Measurements from ENCODE around the gene OSBPL7. TPM values are rescaled to one million over a fixed set of nuclear protein-coding genes. Genes with fewer than 3 reads are reported as not detected.

OSBPL7 gene
- total RNA-seq, 1 donor from 2014 or later = 30.0 TPM

DNA sequence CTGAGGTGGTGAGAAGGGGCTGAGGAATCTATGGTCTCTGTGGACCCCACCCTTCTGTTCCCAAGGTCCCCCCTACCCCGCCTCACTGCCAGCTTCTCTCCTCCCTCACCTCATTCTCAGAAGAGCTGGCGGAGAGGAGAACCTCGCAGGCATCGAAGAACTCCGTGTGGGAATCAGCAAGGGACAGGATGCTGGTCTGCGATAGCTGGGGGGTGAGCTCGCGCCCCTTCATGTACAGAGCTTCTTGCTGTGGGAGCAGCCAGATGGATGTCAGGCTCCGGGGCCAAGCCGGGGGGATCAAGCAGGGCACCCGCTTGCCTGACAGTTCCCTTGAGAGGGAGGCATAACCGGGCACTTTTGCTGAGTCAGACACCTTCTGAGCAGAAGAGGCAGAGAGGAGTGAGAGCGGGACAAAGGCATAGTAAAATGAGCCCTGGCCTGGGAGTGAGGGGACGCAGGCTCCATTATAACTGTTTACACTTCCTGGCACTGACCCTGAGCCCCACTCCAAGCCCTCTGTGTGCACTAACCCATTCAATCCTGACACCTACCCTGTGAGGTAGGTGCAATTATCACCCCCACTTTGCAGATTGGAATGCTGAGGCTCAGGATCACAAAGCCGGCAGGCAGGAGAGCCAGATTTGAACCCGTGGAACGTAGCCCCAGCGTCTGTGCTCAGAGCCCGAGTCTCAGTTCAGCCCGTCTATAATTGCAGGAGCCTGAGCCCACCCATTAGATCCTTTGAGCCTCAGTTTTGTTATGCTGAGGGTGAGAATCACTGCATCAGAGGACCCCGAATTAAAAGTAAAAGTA lies 6.3 kb downstream of the OSBPL7 start:
- H3K9me3 Mint-ChIP-seq (ENCODE audit: unreplicated experiment) = no peaks in the 10 kb centered on the region
- TF ChIP-seq, protein P1, sequence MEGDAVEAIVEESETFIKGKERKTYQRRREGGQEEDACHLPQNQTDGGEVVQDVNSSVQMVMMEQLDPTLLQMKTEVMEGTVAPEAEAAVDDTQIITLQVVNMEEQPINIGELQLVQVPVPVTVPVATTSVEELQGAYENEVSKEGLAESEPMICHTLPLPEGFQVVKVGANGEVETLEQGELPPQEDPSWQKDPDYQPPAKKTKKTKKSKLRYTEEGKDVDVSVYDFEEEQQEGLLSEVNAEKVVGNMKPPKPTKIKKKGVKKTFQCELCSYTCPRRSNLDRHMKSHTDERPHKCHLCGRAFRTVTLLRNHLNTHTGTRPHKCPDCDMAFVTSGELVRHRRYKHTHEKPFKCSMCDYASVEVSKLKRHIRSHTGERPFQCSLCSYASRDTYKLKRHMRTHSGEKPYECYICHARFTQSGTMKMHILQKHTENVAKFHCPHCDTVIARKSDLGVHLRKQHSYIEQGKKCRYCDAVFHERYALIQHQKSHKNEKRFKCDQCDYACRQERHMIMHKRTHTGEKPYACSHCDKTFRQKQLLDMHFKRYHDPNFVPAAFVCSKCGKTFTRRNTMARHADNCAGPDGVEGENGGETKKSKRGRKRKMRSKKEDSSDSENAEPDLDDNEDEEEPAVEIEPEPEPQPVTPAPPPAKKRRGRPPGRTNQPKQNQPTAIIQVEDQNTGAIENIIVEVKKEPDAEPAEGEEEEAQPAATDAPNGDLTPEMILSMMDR (IDR thresholded peaks at IDR 0.05; ENCODE audit: partially characterized antibody, unreplicated experiment) = no peak
- H3K27me3 Mint-ChIP-seq (ENCODE audit: unreplicated experiment) = peaks cover 15% of the 10 kb centered on the region
- no peak overlapping the region for H3K27ac Mint-ChIP-seq (ENCODE audit: unreplicated experiment)
- no peak for DNase-seq
- H3K4me3 Mint-ChIP-seq (ENCODE audit: unreplicated experiment) = no peak overlapping the region
- no peaks in the 10 kb centered on the region for H3K4me1 Mint-ChIP-seq (ENCODE audit: low read depth, unreplicated experiment)
- peaks cover 6% of the 10 kb centered on the region for H3K36me3 Mint-ChIP-seq (ENCODE audit: unreplicated experiment)

GRCh38 chr17:47813512-47814031 lies 8.0 kb downstream of the OSBPL7 start:
- H3K4me1 Mint-ChIP-seq (ENCODE audit: low read depth, unreplicated experiment) = no peaks in the 10 kb centered on the region
- TF ChIP-seq, protein P1 (IDR thresholded peaks at IDR 0.05; ENCODE audit: partially characterized antibody, unreplicated experiment) = no peak
- peaks cover 6% of the 10 kb centered on the region for H3K36me3 Mint-ChIP-seq (ENCODE audit: unreplicated experiment)
- H3K27ac Mint-ChIP-seq (ENCODE audit: unreplicated experiment) = no peak overlapping the region
- no peak overlapping the region for H3K4me3 Mint-ChIP-seq (ENCODE audit: unreplicated experiment)
- peaks cover 18% of the 10 kb centered on the region for H3K27me3 Mint-ChIP-seq (ENCODE audit: unreplicated experiment)
- no peak for DNase-seq
- H3K9me3 Mint-ChIP-seq (ENCODE audit: unreplicated experiment) = no peaks in the 10 kb centered on the region

- no peaks in the 10 kb centered on the region for H3K4me1 Mint-ChIP-seq (ENCODE audit: low read depth, unreplicated experiment)
- H3K9me3 Mint-ChIP-seq (ENCODE audit: unreplicated experiment) = no peaks in the 10 kb centered on the region
- DNase-seq = no peak
- H3K27ac Mint-ChIP-seq (ENCODE audit: unreplicated experiment) = no peak overlapping the region
- TF ChIP-seq, protein P1 (IDR thresholded peaks at IDR 0.05; ENCODE audit: partially characterized antibody, unreplicated experiment) = no peak
- H3K27me3 Mint-ChIP-seq (ENCODE audit: unreplicated experiment) = peaks cover 18% of the 10 kb centered on the region
- peaks cover 6% of the 10 kb centered on the region for H3K36me3 Mint-ChIP-seq (ENCODE audit: unreplicated experiment)
- H3K4me3 Mint-ChIP-seq (ENCODE audit: unreplicated experiment) = no peak overlapping the region
Observed at GRCh38 chr17:47813077-47813476, 8.5 kb downstream of the OSBPL7 start.

GRCh38 chr17:47812146-47812920 lies 9.3 kb downstream of the OSBPL7 start:
- no peak for DNase-seq
- TF ChIP-seq, protein P1 (IDR thresholded peaks at IDR 0.05; ENCODE audit: partially characterized antibody, unreplicated experiment) = no peak
- Mint-ChIP-seq H3K4me1 (ENCODE audit: low read depth, unreplicated experiment) (no peaks in the 10 kb centered on the region), H3K4me3 (ENCODE audit: unreplicated experiment) (no peak overlapping the region), H3K36me3 (ENCODE audit: unreplicated experiment) (peaks cover 6% of the 10 kb centered on the region), H3K27ac (ENCODE audit: unreplicated experiment) (no peak overlapping the region), H3K9me3 (ENCODE audit: unreplicated experiment) (no peaks in the 10 kb centered on the region), H3K27me3 (ENCODE audit: unreplicated experiment) (peaks cover 13% of the 10 kb centered on the region)
